HEK293 (cell line): ENCODE data around the gene MYH14.
A peak's percentile ranks its signal among the peaks of the same experiment; 100 is the strongest.

Experiments
- CTCF ChIA-PET: fragments of 350-600 bp; formaldehyde crosslinking; extraction: SDS; loops from one replicate; lab custom pipeline; 2021; ENCODE audit warnings: antibody characterized with exemption; lab: Yijun Ruan, JAX
- POLR2A ChIA-PET: fragments of 300-600 bp; formaldehyde crosslinking; extraction: SDS; loops from one replicate; lab custom pipeline; 2020; ENCODE audit warnings: antibody characterized with exemption, inconsistent platforms; lab: Yijun Ruan, JAX
- H3K27ac ChIP-seq: fragments of 200-500 bp; sonication (Bioruptor generic); 2 replicates; pipeline ENCODE4 v1.5.1; 2014; ENCODE audit warnings: low read depth, low read length, control low read depth, inconsistent platforms; ENCODE audit errors: extremely low read depth
- H3K36me3 ChIP-seq, 2 experiments: fragments of 200-500 bp in 1 of 2; sonication (Bioruptor generic) in 1 of 2; 1 replicate in 1 of 2; 2 replicates in 1 of 2; pipeline ENCODE4 v1.5.1; 2014 to 2017; ENCODE audit warnings: inconsistent platforms in 2 of 2, low read length in 2 of 2; ENCODE audit not compliant: control insufficient read depth in 2 of 2, insufficient read depth in 1 of 2
- H3K4me1 ChIP-seq: fragments of 200-500 bp; sonication (Bioruptor generic); 2 replicates; pipeline ENCODE4 v1.5.1; 2014; ENCODE audit warnings: mild to moderate bottlenecking, low read length, inconsistent platforms; ENCODE audit not compliant: control insufficient read depth, insufficient read depth
- H3K4me3 ChIP-seq: 2 replicates; pipeline ENCODE4 v1.5.1; 2011; ENCODE audit warnings: low read depth, mild to moderate bottlenecking, control low read depth, low read length, moderate library complexity
- H3K9me3 ChIP-seq: fragments of 200-500 bp; sonication (Bioruptor generic); 2 replicates; pipeline ENCODE4 v1.5.1; 2014; ENCODE audit warnings: low read depth, low read length, inconsistent platforms; ENCODE audit not compliant: control insufficient read depth, insufficient read depth
- ATF2 ChIP-seq: fragments of 450-650 bp; formaldehyde crosslinking; IDR thresholded peaks from 2 replicates; pipeline ENCODE4 v1.5.1; 2016; ENCODE audit warnings: missing biosample characterization, missing genetic modification characterization, low read depth
- BCL11B ChIP-seq: fragments of 450-650 bp; formaldehyde crosslinking; IDR thresholded peaks from 2 replicates; pipeline ENCODE4 v1.5.1; 2016; ENCODE audit warnings: low read depth, missing biosample characterization, missing genetic modification characterization
- GLIS2 ChIP-seq: fragments of 450-650 bp; formaldehyde crosslinking; IDR thresholded peaks from 2 replicates; pipeline ENCODE4 v1.5.1; 2016; ENCODE audit warnings: missing biosample characterization, missing genetic modification characterization
- HOXA7 ChIP-seq: sonication (generic); formaldehyde crosslinking; IDR thresholded peaks from 2 replicates; pipeline ENCODE4 v1.8.1; 2022; ENCODE audit warnings: missing genetic modification reagents, borderline replicate concordance
- KLF16 ChIP-seq: fragments of 450-650 bp; formaldehyde crosslinking; IDR thresholded peaks from 2 replicates; pipeline ENCODE4 v1.5.1; 2017; ENCODE audit warnings: missing biosample characterization, missing genetic modification characterization
- KLF7 ChIP-seq: fragments of 450-650 bp; formaldehyde crosslinking; IDR thresholded peaks from 2 replicates; pipeline ENCODE4 v1.5.1; 2016; ENCODE audit warnings: missing biosample characterization, missing genetic modification characterization, borderline replicate concordance
- KLF8 ChIP-seq: fragments of 450-650 bp; formaldehyde crosslinking; IDR thresholded peaks from 2 replicates; pipeline ENCODE4 v1.5.1; 2016; ENCODE audit warnings: missing biosample characterization, missing genetic modification characterization
- KLF9 ChIP-seq: fragments of 450-650 bp; formaldehyde crosslinking; IDR thresholded peaks from 2 replicates; pipeline ENCODE4 v1.5.1; 2016; ENCODE audit warnings: missing biosample characterization, missing genetic modification characterization, low read depth
- MYNN ChIP-seq: fragments of 450-650 bp; formaldehyde crosslinking; IDR thresholded peaks from 2 replicates; pipeline ENCODE4 v1.5.1; 2016; ENCODE audit warnings: missing biosample characterization, missing genetic modification characterization, borderline replicate concordance
- SCRT2 ChIP-seq: fragments of 450-650 bp; formaldehyde crosslinking; IDR thresholded peaks from 2 replicates; pipeline ENCODE4 v1.5.1; 2016; ENCODE audit warnings: missing biosample characterization, missing genetic modification characterization
- SP3 ChIP-seq: fragments of 450-650 bp; formaldehyde crosslinking; IDR thresholded peaks from 2 replicates; pipeline ENCODE4 v1.5.1; 2016; ENCODE audit warnings: missing biosample characterization, missing genetic modification characterization
- TCF7L2 ChIP-seq: IDR thresholded peaks from 2 replicates; pipeline ENCODE4 v1.6.1; 2011; ENCODE audit warnings: low read depth, mild to moderate bottlenecking, inconsistent platforms, low read length, moderate library complexity, borderline replicate concordance
- ZBTB49 ChIP-seq: fragments of 450-650 bp; formaldehyde crosslinking; IDR thresholded peaks from 2 replicates; pipeline ENCODE4 v1.5.1; 2016; ENCODE audit warnings: missing biosample characterization, missing genetic modification characterization, low read depth
- ZFHX2 ChIP-seq: fragments of 450-650 bp; formaldehyde crosslinking; conservative IDR thresholded peaks from 2 replicates; pipeline ENCODE4 v1.5.1; 2016; ENCODE audit warnings: missing biosample characterization, missing genetic modification characterization
- ZFP69B ChIP-seq: fragments of 450-650 bp; formaldehyde crosslinking; IDR thresholded peaks from 2 replicates; pipeline ENCODE4 v1.5.1; 2016; ENCODE audit warnings: missing biosample characterization, missing genetic modification characterization
- ZNF157 ChIP-seq: fragments of 450-650 bp; formaldehyde crosslinking; IDR thresholded peaks from 2 replicates; pipeline ENCODE4 v1.5.1; 2016; ENCODE audit warnings: missing biosample characterization, missing genetic modification characterization
- ZNF24 ChIP-seq: fragments of 450-650 bp; formaldehyde crosslinking; IDR thresholded peaks from 2 replicates; pipeline ENCODE4 v1.5.1; 2016; ENCODE audit warnings: missing biosample characterization, missing genetic modification characterization
- ZNF335 ChIP-seq: fragments of 450-650 bp; formaldehyde crosslinking; conservative IDR thresholded peaks from 2 replicates; pipeline ENCODE4 v1.5.1; 2016; ENCODE audit warnings: missing biosample characterization, missing genetic modification characterization
- ZNF488 ChIP-seq: fragments of 450-650 bp; formaldehyde crosslinking; IDR thresholded peaks from 2 replicates; pipeline ENCODE4 v1.5.1; 2016; ENCODE audit warnings: missing biosample characterization, missing genetic modification characterization
- ZNF513 ChIP-seq: fragments of 450-650 bp; IDR thresholded peaks from 2 replicates; pipeline ENCODE4 v1.5.1; 2018; ENCODE audit warnings: missing biosample characterization, missing genetic modification characterization
- ZNF561 ChIP-seq: fragments of 450-650 bp; IDR thresholded peaks from 2 replicates; pipeline ENCODE4 v1.5.1; 2018; ENCODE audit warnings: missing biosample characterization, missing genetic modification characterization, borderline replicate concordance
- ZNF621 ChIP-seq: fragments of 450-650 bp; formaldehyde crosslinking; IDR thresholded peaks from 2 replicates; pipeline ENCODE4 v1.5.1; 2017; ENCODE audit warnings: missing biosample characterization, missing genetic modification characterization
- ZNF677 ChIP-seq: fragments of 450-650 bp; IDR thresholded peaks from 2 replicates; pipeline ENCODE4 v1.5.0; 2018; ENCODE audit warnings: missing biosample characterization, mild to moderate bottlenecking, missing genetic modification characterization, moderate library complexity
- ZNF747 ChIP-seq: fragments of 450-650 bp; formaldehyde crosslinking; IDR thresholded peaks from 2 replicates; pipeline ENCODE4 v1.5.1; 2016; ENCODE audit warnings: missing biosample characterization, missing genetic modification characterization
- ZSCAN4 ChIP-seq: fragments of 450-650 bp; formaldehyde crosslinking; IDR thresholded peaks from 2 replicates; pipeline ENCODE4 v1.5.1; 2017; ENCODE audit warnings: missing biosample characterization, missing genetic modification characterization
- ZSCAN5A ChIP-seq: fragments of 450-650 bp; formaldehyde crosslinking; IDR thresholded peaks from 2 replicates; pipeline ENCODE4 v1.5.1; 2016; ENCODE audit warnings: missing biosample characterization, missing genetic modification characterization
- ZXDB ChIP-seq: fragments of 450-650 bp; formaldehyde crosslinking; IDR thresholded peaks from 2 replicates; pipeline ENCODE4 v1.5.1; 2016; ENCODE audit warnings: missing biosample characterization, missing genetic modification characterization

The MYH14 gene

GRCh38 chr19:50178320-50178719 is 25.1 kb upstream of the MYH14 start:
- Histone ChIP-seq H3K36me3 (no peaks in the 10 kb centered on the region), H3K9me3 (no peaks in the 10 kb centered on the region), H3K4me1 (peaks cover 13% of the 10 kb centered on the region), H3K4me3 (no peak overlapping the region), H3K27ac (peak overlapping the region; percentile 38; the same call in 1 of the 2 replicates)
- TF ChIP-seq KLF9 (0 out of 2 replicates have a peak, but pooled peaks have one; percentile 47), KLF7 (peak; percentile 95), SCRT2 (tag by site-specific recombination) (0 out of 2 replicates have a peak, but pooled peaks have one; percentile 15), KLF16 (tag by site-specific recombination) (peak; percentile 82), ZNF157 (tag by site-specific recombination) (no peak), ZSCAN4 (no peak), SP3 (tag by site-specific recombination) (peak; percentile 40; the same call in 1 of the 2 replicates), ZNF335 (tag by site-specific recombination) (peak; percentile 20; the same call in 1 of the 2 replicates), KLF8 (tag by site-specific recombination) (peak; percentile 63; the same call in 1 of the 2 replicates)
- ChIA-PET POLR2A (no interaction called here), CTCF (interaction anchor here (1.6 kb wide), 1 partner anchor 11 kb away, joined by 5 read pairs; no protein-coding TSS in a partner anchor)

- ChIA-PET POLR2A (no interaction called here), CTCF (interaction anchor here (1.6 kb wide), 1 partner anchor 11 kb away, joined by 5 read pairs; no protein-coding TSS in a partner anchor)
- Histone ChIP-seq H3K27ac (peak overlapping the region; percentile 38), H3K9me3 (no peaks in the 10 kb centered on the region), H3K36me3 (no peaks in the 10 kb centered on the region), H3K4me1 (peaks cover 14% of the 10 kb centered on the region), H3K4me3 (no peak overlapping the region)
- TF ChIP-seq ZFP69B (tag by site-specific recombination) (no peak), GLIS2 (no peak), ZFHX2 (tag by site-specific recombination) (no peak), TCF7L2 (no peak), HOXA7 (no peak), MYNN (tag by site-specific recombination) (no peak), ZNF24 (tag by site-specific recombination) (no peak; the same call in 1 of the 2 replicates), ZNF677 (tag by site-specific recombination) (no peak), ATF2 (tag by site-specific recombination) (peak; percentile 89), ZXDB (tag by site-specific recombination) (no peak), ZBTB49 (tag by site-specific recombination) (no peak), ZSCAN5A (tag by site-specific recombination) (no peak), ZNF561 (tag by site-specific recombination) (no peak), ZNF747 (tag by site-specific recombination) (no peak), KLF7 (no peak), BCL11B (tag by site-specific recombination) (no peak), ZNF513 (tag by site-specific recombination) (no peak), ZNF488 (tag by site-specific recombination) (no peak), ZNF621 (no peak)
Measured at GRCh38 chr19:50178859-50179537, 24.4 kb upstream of the MYH14 start.
